ENCODE data around the gene TSN.

DNA sequence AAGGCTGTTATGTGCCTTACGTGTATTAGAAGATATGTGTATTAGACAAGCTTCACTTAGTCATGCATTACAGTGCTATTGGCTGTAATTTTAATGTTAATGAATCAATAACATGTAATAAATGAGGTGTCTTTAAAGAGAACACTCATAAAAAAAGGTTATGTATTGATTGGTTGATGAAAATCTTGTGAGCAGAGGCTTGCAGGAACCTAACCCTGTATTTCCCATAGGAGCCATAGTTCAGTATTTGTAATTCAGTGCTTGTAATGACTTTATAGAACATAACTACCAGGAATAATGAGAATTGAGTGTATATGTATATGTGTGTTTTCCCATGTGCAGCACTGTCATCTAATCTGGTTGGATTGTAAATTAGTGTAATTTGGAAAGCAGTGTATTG, 33.2 kb downstream of the TSN start:
- TF ChIP-seq EZH2phosphoT487 (IDR thresholded peaks at IDR 0.05; ENCODE audit: borderline replicate concordance): no peak
- TF ChIP-seq, protein P1, sequence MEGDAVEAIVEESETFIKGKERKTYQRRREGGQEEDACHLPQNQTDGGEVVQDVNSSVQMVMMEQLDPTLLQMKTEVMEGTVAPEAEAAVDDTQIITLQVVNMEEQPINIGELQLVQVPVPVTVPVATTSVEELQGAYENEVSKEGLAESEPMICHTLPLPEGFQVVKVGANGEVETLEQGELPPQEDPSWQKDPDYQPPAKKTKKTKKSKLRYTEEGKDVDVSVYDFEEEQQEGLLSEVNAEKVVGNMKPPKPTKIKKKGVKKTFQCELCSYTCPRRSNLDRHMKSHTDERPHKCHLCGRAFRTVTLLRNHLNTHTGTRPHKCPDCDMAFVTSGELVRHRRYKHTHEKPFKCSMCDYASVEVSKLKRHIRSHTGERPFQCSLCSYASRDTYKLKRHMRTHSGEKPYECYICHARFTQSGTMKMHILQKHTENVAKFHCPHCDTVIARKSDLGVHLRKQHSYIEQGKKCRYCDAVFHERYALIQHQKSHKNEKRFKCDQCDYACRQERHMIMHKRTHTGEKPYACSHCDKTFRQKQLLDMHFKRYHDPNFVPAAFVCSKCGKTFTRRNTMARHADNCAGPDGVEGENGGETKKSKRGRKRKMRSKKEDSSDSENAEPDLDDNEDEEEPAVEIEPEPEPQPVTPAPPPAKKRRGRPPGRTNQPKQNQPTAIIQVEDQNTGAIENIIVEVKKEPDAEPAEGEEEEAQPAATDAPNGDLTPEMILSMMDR (conservative IDR thresholded peaks at IDR 0.05; ENCODE audit: low read length): no peak

All from Loucy (cell line).